Muscle of back (tissue), 11 donors: ENCODE measurements around the gene GALNT7. TPM values are rescaled to one million over a fixed set of nuclear protein-coding genes. Genes with fewer than 3 reads are reported as not detected.
"Not testable (repeated sequence)": the region's sequence is repeated elsewhere in the genome, so short reads cannot be mapped to it uniquely, and the experiment has no call there.

ENCODE experiments used
- DNase-seq, 3 donors: peaks; one replicate each; pipeline versions ENCODE4 v3.0.0 to v3.0.0-alpha.2; 2013
- polyA plus RNA-seq, 10 donors: library from polyadenylated mRNA; unstranded; fragments of 120-200 nt; gene quantifications; one replicate each; pipeline ENCODE4 v1.2.1, GENCODE V29; 2013; ENCODE audit not compliant: insufficient read length in 10 of 10

Gene GALNT7
- polyA plus RNA-seq, 10 donors = 24.8 to 44.9 (median 31.3) TPM

GRCh38 chr4:173160871-173161270 lies 7.7 kb upstream of the GALNT7 start:
- DNase-seq = no peak

- no peak for DNase-seq
These were observed 7.3 kb upstream of the GALNT7 start for GRCh38 chr4:173161311-173161710.

GRCh38 chr4:173165706-173166105 lies 2.9 kb upstream of the GALNT7 start:
- no peak for DNase-seq

- no peak for DNase-seq
These were observed 2.1 kb upstream of the GALNT7 start for GRCh38 chr4:173166491-173166890.

- peak in 2 of 3 donors; percentile 12 to 33 for DNase-seq
These were observed 734 bp upstream of the GALNT7 start for GRCh38 chr4:173167758-173168395.

GRCh38 chr4:173169178-173169427 lies 492 bp downstream of the GALNT7 start:
- DNase-seq = peak in 1 of 3 donors; percentile 15

- peak; percentile 60 to 93 (median 89) for DNase-seq
These were observed 994 bp downstream of the GALNT7 start for GRCh38 chr4:173169428-173170181.

- peak in 1 of 3 donors; percentile 31 for DNase-seq
These were observed 1.7 kb downstream of the GALNT7 start for GRCh38 chr4:173170182-173170778.

- peak in 2 of 3 donors; percentile 12 to 40 for DNase-seq
These were observed 2.5 kb downstream of the GALNT7 start for GRCh38 chr4:173171098-173171497.

- no peak for DNase-seq
These were observed 3.4 kb downstream of the GALNT7 start for GRCh38 chr4:173171987-173172386.

- DNase-seq = no peak
These were observed 5.6 kb downstream of the GALNT7 start for GRCh38 chr4:173174184-173174583.

GRCh38 chr4:173174594-173175012 lies 6.0 kb downstream of the GALNT7 start:
- no peak for DNase-seq

- DNase-seq = no peak
These were observed 7.4 kb downstream of the GALNT7 start for GRCh38 chr4:173176010-173176409.

GRCh38 chr4:173177232-173177631 lies 8.6 kb downstream of the GALNT7 start:
- DNase-seq = no peak

- no peak for DNase-seq
These were observed 9.5 kb downstream of the GALNT7 start for GRCh38 chr4:173178144-173178543.

GRCh38 chr4:173181848-173182247 lies 13.2 kb downstream of the GALNT7 start:
- peak in 1 of 3 donors; percentile 30 for DNase-seq

GRCh38 chr4:173182403-173182802 lies 13.8 kb downstream of the GALNT7 start:
- DNase-seq = peak in 1 of 3 donors; percentile 63

GRCh38 chr4:173183659-173184247 lies 15.1 kb downstream of the GALNT7 start:
- DNase-seq = not testable (repeated sequence)

GRCh38 chr4:173185847-173186510 lies 17.4 kb downstream of the GALNT7 start:
- DNase-seq = peak in 1 of 3 donors; percentile 10

GRCh38 chr4:173187732-173188131 lies 19.1 kb downstream of the GALNT7 start:
- DNase-seq = no peak

- DNase-seq = no peak
These were observed 20.0 kb downstream of the GALNT7 start for GRCh38 chr4:173188648-173189047.

GRCh38 chr4:173189117-173189693 lies 20.6 kb downstream of the GALNT7 start:
- no peak for DNase-seq
